ENCODE data around the gene SLC16A13. TPM values are rescaled to one million over a fixed set of nuclear protein-coding genes. Genes with fewer than 3 reads are reported as not detected.
A peak's percentile ranks its signal among the peaks of the same experiment; 100 is the strongest.

Gene SLC16A13
- total RNA-seq, 4 donors from 2014 or later: 1.2 to 6.7 (median 4.1) TPM

DNA sequence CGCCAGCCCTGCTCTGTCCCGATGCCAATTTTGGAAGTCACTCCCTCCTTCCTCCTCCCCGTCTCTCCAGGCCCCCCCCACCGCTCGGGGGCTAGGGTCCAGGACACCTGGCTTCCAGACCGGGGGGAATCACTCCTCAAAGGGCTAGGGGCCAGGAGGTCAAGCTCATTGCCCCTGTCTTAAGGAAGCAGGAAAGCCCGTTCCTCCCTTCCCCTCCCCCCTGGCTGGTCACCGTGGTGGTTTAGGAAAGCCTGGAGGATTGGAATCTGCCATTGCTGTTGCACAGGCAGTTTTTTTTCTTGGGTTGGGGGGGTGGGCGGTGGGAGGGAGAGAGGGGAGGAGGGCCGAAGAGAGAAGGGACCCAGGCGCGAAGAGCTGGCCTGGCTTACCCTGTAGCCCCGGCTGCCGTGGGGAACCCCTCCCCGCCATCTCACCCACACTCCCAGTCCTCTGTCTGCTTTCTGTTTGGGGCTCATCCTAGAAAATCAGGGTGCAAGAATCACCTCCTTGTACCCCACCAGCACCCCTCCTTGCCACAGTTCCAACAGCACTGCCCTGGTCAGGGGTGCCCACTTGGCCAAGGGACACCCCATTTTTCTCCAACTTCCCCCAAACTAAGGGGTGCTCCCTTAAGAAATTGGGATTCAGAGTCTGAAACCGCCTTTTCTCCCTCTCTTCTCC, 15.8 kb upstream of the SLC16A13 start:
- Histone ChIP-seq H3K4me3 (replicated peaks in 1 of 3) (peak overlapping the region in 2 of 3 donors; percentile 46 to 63), H3K27me3 (no peaks in the 10 kb centered on the region), H3K4me1 (peaks cover 19 to 67% of the 10 kb centered on the region in 2 donors), H3K36me3 (no peaks in the 10 kb centered on the region), H3K9me3 (no peaks in the 10 kb centered on the region), H3K27ac (peak overlapping the region; percentile 68 to 85 (median 84))
- DNase-seq: peak; percentile 61 to 62
- TF ChIP-seq CTCF (IDR thresholded peaks at IDR 0.05) (no peak), POLR2A (IDR thresholded peaks at IDR 0.05) (no peak)
- WGBS, 2 donors: 10 to 11% methylated on average over 15 of the region's 16 CpGs
- intact Hi-C loops (cut with DNase I): no loop called here

DNA sequence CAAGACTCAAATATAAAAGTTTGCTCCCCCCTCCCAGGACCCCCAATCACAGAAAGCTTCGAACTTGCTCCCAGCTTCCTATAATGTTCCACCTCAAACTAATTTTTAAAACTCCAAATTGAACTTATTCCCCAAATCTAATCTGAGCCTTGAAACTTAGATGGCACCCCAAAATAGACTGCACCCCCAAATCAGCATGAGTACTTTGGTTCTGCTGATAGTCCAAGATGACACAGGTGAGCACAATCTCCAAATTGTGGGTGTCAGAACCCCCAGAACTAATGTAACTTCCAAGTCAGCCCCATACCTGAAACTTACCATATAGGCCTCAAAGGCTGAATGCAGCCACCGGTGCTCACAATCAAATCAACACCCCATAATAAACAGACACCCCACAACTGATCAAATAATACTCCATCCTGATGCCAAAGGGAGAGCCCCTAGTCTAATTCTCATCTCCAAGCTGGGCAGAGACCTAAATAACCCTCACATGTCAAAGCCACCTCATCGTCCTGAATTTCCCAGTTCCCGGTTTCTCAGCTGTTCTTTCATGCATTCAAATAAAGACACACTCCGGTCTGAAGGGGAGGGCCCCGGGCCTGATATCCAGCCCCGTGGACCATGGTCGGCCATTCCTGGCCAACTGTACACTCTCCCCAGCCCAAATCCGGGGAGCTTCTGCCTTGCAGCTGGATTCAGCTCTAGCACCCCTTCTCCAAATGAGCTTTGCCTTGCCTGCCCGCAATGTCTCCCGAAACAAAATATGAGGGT, 14.7 kb upstream of the SLC16A13 start:
- intact Hi-C loops (cut with DNase I): no loop called here
- WGBS, 2 donors: 72% methylated on average over 11 of the region's 11 CpGs
- Histone ChIP-seq H3K36me3 (no peaks in the 10 kb centered on the region), H3K9me3 (no peaks in the 10 kb centered on the region), H3K27me3 (no peaks in the 10 kb centered on the region), H3K4me1 (peaks cover 17 to 63% of the 10 kb centered on the region in 2 donors), H3K4me3 (replicated peaks in 1 of 3) (no peak overlapping the region), H3K27ac (peak overlapping the region in 2 of 3 donors; percentile 84 to 85)
- TF ChIP-seq CTCF (IDR thresholded peaks at IDR 0.05) (no peak), POLR2A (IDR thresholded peaks at IDR 0.05) (no peak)
- DNase-seq: no peak

DNA sequence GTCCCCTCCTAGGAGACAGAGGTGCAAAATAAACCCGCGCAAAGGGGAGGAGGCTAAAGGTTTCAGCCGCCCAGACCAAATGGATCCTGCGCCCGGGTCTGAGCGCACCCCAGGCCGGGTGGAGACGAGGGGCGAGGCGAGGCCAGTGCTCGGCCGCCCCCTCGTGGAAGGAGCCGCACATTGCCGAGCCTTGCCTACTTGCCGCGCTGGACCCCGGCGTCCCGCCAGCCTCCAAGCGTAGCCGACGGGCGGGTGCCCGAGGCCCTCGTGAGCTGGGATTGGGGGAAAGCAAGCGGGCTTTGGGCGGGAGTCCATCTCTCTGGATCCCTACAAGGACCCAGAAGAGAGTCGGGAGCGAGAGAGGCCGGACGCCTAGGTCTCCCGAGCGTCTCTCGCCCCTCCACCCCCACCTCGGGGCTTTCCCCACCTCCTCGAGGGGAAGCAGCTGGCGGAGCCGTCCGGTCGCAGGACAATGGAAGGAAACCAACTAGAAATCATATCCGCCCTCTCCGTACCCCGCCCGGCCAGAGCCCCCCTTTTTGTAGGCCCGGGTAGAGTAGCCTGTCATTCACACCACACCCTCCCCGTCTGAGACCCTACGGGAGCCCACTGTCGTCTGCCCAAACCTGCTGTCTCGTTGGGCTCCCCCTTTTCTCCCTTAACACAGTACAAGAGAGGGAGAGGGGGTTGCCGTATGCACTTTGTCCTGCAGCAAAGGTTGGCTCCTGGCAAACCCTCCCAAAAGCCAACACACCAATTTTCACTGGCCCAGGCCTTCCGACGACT, 13.6 kb upstream of the SLC16A13 start:
- H3K36me3 ChIP-seq: no peaks in the 10 kb centered on the region
- H3K27ac ChIP-seq: peak overlapping the region; percentile 65 to 84 (median 75)
- no peaks in the 10 kb centered on the region for H3K27me3 ChIP-seq
- DNase-seq: peak; percentile 72 to 76
- intact Hi-C loops (cut with DNase I): no loop called here
- no peak for TF ChIP-seq POLR2A (IDR thresholded peaks at IDR 0.05)
- TF ChIP-seq CTCF (IDR thresholded peaks at IDR 0.05): peak; percentile 63 to 98 (median 89)
- no peaks in the 10 kb centered on the region for H3K9me3 ChIP-seq
- WGBS, 2 donors: 6 to 9% methylated on average over 19 to 33 of the region's 53 CpGs
- H3K4me3 ChIP-seq (replicated peaks in 1 of 3): peak overlapping the region in 1 of 3 donors; percentile 18
- peaks cover 17 to 62% of the 10 kb centered on the region in 2 donors for H3K4me1 ChIP-seq

GRCh38 chr17:7022781-7023571, 12.8 kb upstream of the SLC16A13 start, which contains the start of gene BCL6B:
BCL6B (plus strand) TSS chr17:7023050; CDS start chr17:7023672, 622 bp downstream.
- Histone ChIP-seq H3K27me3 (no peaks in the 10 kb centered on the region), H3K9me3 (no peaks in the 10 kb centered on the region), H3K27ac (peak within 1 kb of the TSS; percentile 65 to 84 (median 75)), H3K36me3 (no peaks in the 10 kb centered on the region), H3K4me1 (peaks cover 17 to 62% of the 10 kb centered on the region in 2 donors), H3K4me3 (replicated peaks in 1 of 3) (peak within 1 kb of the TSS in 1 of 3 donors; percentile 18)
- TF ChIP-seq CTCF (IDR thresholded peaks at IDR 0.05) (no peak), POLR2A (IDR thresholded peaks at IDR 0.05) (no peak)
- 13 to 15% methylated on average over 41 to 47 of the region's 47 CpGs for WGBS, 2 donors
- DNase-seq: no peak
- intact Hi-C loops (cut with DNase I): no loop called here

Data from thyroid gland (tissue), 4 donors.